Measurements from ENCODE around the gene KRT25.

- TF ChIP-seq CTCF (IDR thresholded peaks at IDR 0.05) (no peak), POLR2A (IDR thresholded peaks at IDR 0.05) (no peak)
These were observed 55.3 kb downstream of the KRT25 start for GRCh38 chr17:40699853-40700252.
